IMR-90 (cell line): ENCODE measurements around the gene F2RL1. TPM values are rescaled to one million over a fixed set of nuclear protein-coding genes. Genes with fewer than 3 reads are reported as not detected.

Experiments used
- ATAC-seq: fragments of 200-7000 bp; cut with Tn5 transposase; 2 replicates; pipeline ENCODE4 v1.9.1; 2020; ENCODE audit warnings: low read depth, mild to moderate bottlenecking, moderate library complexity
- BruUV-seq: library from RNA; stranded (reverse); fragments of 400-500 nt; replicated peaks from 2 replicates; lab custom pipeline; 2021; lab: Mats Ljungman, UMichigan
- CTCF ChIA-PET: fragments of 300-600 bp; formaldehyde crosslinking; extraction: SDS; loops from one replicate; lab custom pipeline; 2021; ENCODE audit warnings: antibody characterized with exemption; lab: Yijun Ruan, JAX
- POLR2A ChIA-PET: fragments of 300-600 bp; sonication (Branson Sonifier 250); formaldehyde crosslinking; loops from one replicate; lab custom pipeline; 2022; ENCODE audit warnings: antibody characterized with exemption; ENCODE audit not compliant: unreplicated experiment; lab: Charles Lee
- DNase-seq: peaks from one replicate; pipeline ENCODE4 v3.0.0; 2013
- H2AFZ ChIP-seq: replicated peaks from 2 replicates; pipeline ENCODE3; 2013; ENCODE audit warnings: low read length, mild to moderate bottlenecking; ENCODE audit not compliant: poor library complexity
- H2AK5ac ChIP-seq: 2 replicates; pipeline ENCODE4 v1.6.1; 2013; ENCODE audit warnings: low read depth, low read length, inconsistent platforms
- H2AK9ac ChIP-seq: replicated peaks from 2 replicates; pipeline ENCODE3; 2013; ENCODE audit warnings: mild to moderate bottlenecking, low read depth, low read length, moderate library complexity; ENCODE audit not compliant: poor library complexity
- H2BK120ac ChIP-seq: 2 replicates; pipeline ENCODE4 v1.6.1; 2013; ENCODE audit warnings: low read depth, low read length, inconsistent platforms
- H2BK15ac ChIP-seq: 3 replicates; pipeline ENCODE4 v1.6.1; 2013; ENCODE audit warnings: low read depth, low read length, inconsistent platforms
- H2BK20ac ChIP-seq: 2 replicates; pipeline ENCODE4 v1.6.1; 2013; ENCODE audit warnings: low read depth, mild to moderate bottlenecking, inconsistent platforms, low read length, moderate library complexity
- H2BK5ac ChIP-seq: 2 replicates; pipeline ENCODE4 v1.6.1; 2013; ENCODE audit warnings: mild to moderate bottlenecking, low read depth, low read length, inconsistent platforms; ENCODE audit not compliant: poor library complexity, severe bottlenecking
- H3K14ac ChIP-seq: replicated peaks from 2 replicates; pipeline ENCODE4 v1.6.1; 2013; ENCODE audit warnings: low read depth, low read length, inconsistent platforms
- H3K18ac ChIP-seq: 2 replicates; pipeline ENCODE4 v1.6.1; 2013; ENCODE audit warnings: low read depth, low read length, control low read depth
- H3K23ac ChIP-seq: 2 replicates; pipeline ENCODE4 v1.6.1; 2013; ENCODE audit warnings: low read depth, low read length, inconsistent platforms
- H3K27ac ChIP-seq: 2 replicates; pipeline ENCODE4 v1.5.1; 2013; ENCODE audit warnings: mild to moderate bottlenecking, control low read depth, low read length; ENCODE audit not compliant: insufficient read depth
- H3K27me3 ChIP-seq: 2 replicates; pipeline ENCODE4 v1.6.1; 2013; ENCODE audit warnings: low read length; ENCODE audit not compliant: control insufficient read depth, insufficient read depth
- H3K36me3 ChIP-seq: 2 replicates; pipeline ENCODE4 v1.6.1; 2013; ENCODE audit warnings: low read length, mixed read lengths; ENCODE audit not compliant: control insufficient read depth, insufficient read depth
- H3K4ac ChIP-seq: 2 replicates; pipeline ENCODE4 v1.6.1; 2013; ENCODE audit warnings: low read depth, low read length, inconsistent platforms
- H3K4me1 ChIP-seq: 2 replicates; pipeline ENCODE4 v1.6.1; 2013; ENCODE audit warnings: low read length, mixed read lengths; ENCODE audit not compliant: control insufficient read depth, insufficient read depth
- H3K4me2 ChIP-seq: 2 replicates; pipeline ENCODE4 v1.6.1; 2013; ENCODE audit warnings: low read depth, mild to moderate bottlenecking, control low read depth, low read length, moderate library complexity
- H3K4me3 ChIP-seq: 2 replicates; pipeline ENCODE4 v1.5.1; 2013; ENCODE audit warnings: low read depth, mild to moderate bottlenecking, control low read depth, low read length, moderate library complexity; ENCODE audit not compliant: insufficient read depth
- H3K56ac ChIP-seq: 2 replicates; pipeline ENCODE4 v1.6.1; 2013; ENCODE audit warnings: low read length, inconsistent platforms; ENCODE audit not compliant: insufficient read depth; ENCODE audit errors: extremely low read depth
- H3K79me1 ChIP-seq, 2 experiments: 2 replicates each; pipeline ENCODE4 v1.6.1; 2013; ENCODE audit warnings: low read length in 2 of 2, inconsistent platforms in 1 of 2, low read depth in 1 of 2
- H3K9ac ChIP-seq: 2 replicates; pipeline ENCODE4 v1.6.1; 2013; ENCODE audit warnings: low read depth, low read length, control low read depth
- H3K9me1 ChIP-seq: 2 replicates; pipeline ENCODE4 v1.6.1; 2013; ENCODE audit warnings: low read length, inconsistent platforms; ENCODE audit not compliant: insufficient read depth
- H3K9me3 ChIP-seq: 2 replicates; pipeline ENCODE4 v1.6.1; 2013; ENCODE audit warnings: low read length; ENCODE audit not compliant: control insufficient read depth, insufficient read depth
- H4K20me1 ChIP-seq: 2 replicates; pipeline ENCODE4 v1.6.1; 2013; ENCODE audit warnings: low read length, inconsistent platforms; ENCODE audit not compliant: insufficient read depth
- H4K5ac ChIP-seq: 2 replicates; pipeline ENCODE4 v1.6.1; 2013; ENCODE audit warnings: mild to moderate bottlenecking, low read depth, low read length, control low read depth
- H4K8ac ChIP-seq, 2 experiments: 2 replicates each; pipeline ENCODE4 v1.6.1; 2013; ENCODE audit warnings: low read depth in 2 of 2, low read length in 2 of 2, control low read depth in 1 of 2, inconsistent platforms in 1 of 2
- H4K91ac ChIP-seq: 2 replicates; pipeline ENCODE4 v1.6.1; 2013; ENCODE audit warnings: low read depth, low read length, inconsistent platforms; ENCODE audit not compliant: insufficient read depth
- ELK1 ChIP-seq: fragments of 150-350 bp; IDR thresholded peaks from 2 replicates; pipeline ENCODE4 v1.6.1; 2016; ENCODE audit warnings: low read depth, mild to moderate bottlenecking, low read length, moderate library complexity, borderline replicate concordance
- MAFK ChIP-seq: IDR thresholded peaks from 2 replicates; pipeline ENCODE4 v1.6.1; 2012; ENCODE audit warnings: low read depth, low read length, improper control_type of control experiment
- MAZ ChIP-seq: IDR thresholded peaks from 2 replicates; pipeline ENCODE4 v1.6.1; 2012; ENCODE audit warnings: low read depth, mild to moderate bottlenecking, low read length, improper control_type of control experiment, moderate library complexity, borderline replicate concordance
- MXI1 ChIP-seq: IDR thresholded peaks from 2 replicates; pipeline ENCODE4 v1.6.1; 2012; ENCODE audit warnings: low read depth, mild to moderate bottlenecking, low read length, moderate library complexity, borderline replicate concordance
- POLR2A ChIP-seq: IDR thresholded peaks from 2 replicates; pipeline ENCODE4 v1.6.1; 2012; ENCODE audit warnings: mild to moderate bottlenecking, low read depth, low read length
- RAD21 ChIP-seq: IDR thresholded peaks from 2 replicates; pipeline ENCODE4 v1.6.1; 2012; ENCODE audit warnings: low read length, improper control_type of control experiment
- SMC3 ChIP-seq: fragments of 150-350 bp; IDR thresholded peaks from 2 replicates; pipeline ENCODE4 v1.6.1; 2016; ENCODE audit warnings: low read depth, mild to moderate bottlenecking, antibody characterized with exemption, low read length, moderate library complexity
- WGBS, 2 experiments: methylation state at CpG; one replicate each; pipeline versions ENCODE4 v1.1.5 to v1.1.7; 2013; ENCODE audit warnings: missing lambda C conversion rate in 2 of 2; ENCODE audit not compliant: insufficient read length in 1 of 2; ENCODE audit errors: extremely low coverage in 2 of 2; 5-methylcytosine and 5-hydroxymethylcytosine counted together
- dilution Hi-C: fragments of 300-500 bp; cut with HindIII; formaldehyde crosslinking; loops from one replicate; pipeline ENCODE4 v1.14.3; 2018; ENCODE audit warnings: low sequenced_read_pairs; ENCODE audit not compliant: unreplicated experiment
- in situ Hi-C: fragments of 300-500 bp; cut with MboI; formaldehyde crosslinking; loops from 3 replicates; pipeline ENCODE4 v1.14.3; 2019; ENCODE audit warnings: low sequenced_read_pairs, inconsistent platforms, mixed read lengths
- intact Hi-C: fragments of 100-400 bp; cut with micrococcal nuclease; formaldehyde crosslinking; loops from 2 replicates; pipeline ENCODE4 v1.10.0; 2022
- polyA plus RNA-seq, 3 experiments: library from polyadenylated mRNA; depleted of rRNA; stranded (reverse); fragments of >200 nt; gene quantifications; 2 replicates each; pipeline ENCODE4 v1.2.3, GENCODE V29; 2012; ENCODE audit warnings: low replicate concordance in 1 of 3
- total RNA-seq: library from RNA; depleted of rRNA; stranded (reverse); fragments of >200 nt; gene quantifications from 2 replicates; pipeline ENCODE4 v1.2.3, GENCODE V29; 2012

The F2RL1 gene
- total and polyA plus RNA-seq, 2 of the 4 experiments (the other 2 are of a cell fraction): 5.6 to 12.4 TPM

GRCh38 chr5:76790632-76791290 is 28.1 kb upstream of the F2RL1 start (continued):
- TF ChIP-seq MXI1 (0 out of 2 replicates have a peak, but pooled peaks have one; percentile 38), MAZ (0 out of 2 replicates have a peak, but pooled peaks have one; percentile 23)

GRCh38 chr5:76791461-76791860 is 27.4 kb upstream of the F2RL1 start:
- ChIA-PET CTCF (interaction anchor here (0.9 kb wide), 1 partner anchor 15 kb away, joined by 3 read pairs; no protein-coding TSS in a partner anchor), POLR2A (no interaction called here)
- WGBS, 2 experiments: no CpG with 5 or more reads among the region's 1 CpG
- Histone ChIP-seq H3K4me3 (no peak overlapping the region), H3K36me3 (no peaks in the 10 kb centered on the region), H4K91ac (peak overlapping the region; percentile 83), H3K9me3 (no peaks in the 10 kb centered on the region), H4K8ac (peak overlapping the region; percentile 2 to 87), H2BK20ac (peak overlapping the region; percentile 95), H2BK15ac (peak overlapping the region; percentile 12), H3K4ac (peak overlapping the region; percentile 76), H3K27ac (peak overlapping the region; percentile 81), H3K9ac (peak overlapping the region; percentile 4), H3K23ac (peak overlapping the region; percentile 65; the same call in 1 of the 2 replicates), H3K14ac (peak overlapping the region; percentile 84), H3K4me1 (peaks cover 20% of the 10 kb centered on the region), H2AK5ac (peak overlapping the region; percentile 90), H2BK5ac (peak overlapping the region; percentile 95), H2AK9ac (peak overlapping the region; percentile 2), H3K18ac (peak overlapping the region; percentile 75), H2BK120ac (peak overlapping the region; percentile 93), H4K20me1 (no peaks in the 10 kb centered on the region), H2AFZ (peak overlapping the region; percentile 71), H3K9me1 (peaks cover 9% of the 10 kb centered on the region), H3K56ac (peak overlapping the region; percentile 72), H3K79me1 (no peaks in the 10 kb centered on the region), H4K5ac (peak overlapping the region; percentile 40), H3K4me2 (peak overlapping the region; percentile 18; the same call in 1 of the 2 replicates), H3K27me3 (no peaks in the 10 kb centered on the region)
- DNase-seq (peak; percentile 65), ATAC-seq (peak; percentile 15)
- TF ChIP-seq MAFK: no peak
- no peak for TF ChIP-seq SMC3
- TF ChIP-seq POLR2A: no peak
- TF ChIP-seq MXI1: no peak
- no peak for TF ChIP-seq MAZ
- TF ChIP-seq ELK1: no peak
- TF ChIP-seq RAD21: no peak
- intact Hi-C loops (no loop called here), dilution Hi-C loops (no loop called here), in situ Hi-C loops (no loop called here)
- no TSS peak for BruUV-seq
